Kidney tubule cell (primary cell): Measurements from ENCODE around the gene PLCB4.

Experiments
- DNase-seq: peaks from one replicate; pipeline ENCODE4 v3.0.0-alpha.2; 2018; ENCODE audit warnings: low spot score

Gene PLCB4

GRCh38 chr20:9061434-9061833 is 7.5 kb upstream of the PLCB4 start:
- DNase-seq, result no peak

- no peak for DNase-seq
Measured at GRCh38 chr20:9062066-9062465, 6.8 kb upstream of the PLCB4 start.

- DNase-seq, result peak; percentile 95
Measured at GRCh38 chr20:9066191-9066590, 2.7 kb upstream of the PLCB4 start.

GRCh38 chr20:9068233-9068801 is 570 bp upstream of the PLCB4 start:
- DNase-seq, result peak; percentile 77

GRCh38 chr20:9070304-9070703 is 1.4 kb downstream of the PLCB4 start:
- peak; percentile 49 for DNase-seq

GRCh38 chr20:9071976-9072726 is 3.3 kb downstream of the PLCB4 start:
- DNase-seq, result peak; percentile 52

GRCh38 chr20:9072861-9073500 is 4.1 kb downstream of the PLCB4 start:
- DNase-seq, result peak; percentile 72

GRCh38 chr20:9075264-9076095 is 6.6 kb downstream of the PLCB4 start:
- DNase-seq, result no peak

- DNase-seq, result no peak
Measured at GRCh38 chr20:9076440-9076839, 7.6 kb downstream of the PLCB4 start.

- no peak for DNase-seq
Measured at GRCh38 chr20:9078826-9079731, 10.2 kb downstream of the PLCB4 start.

GRCh38 chr20:9081423-9081966 is 12.6 kb downstream of the PLCB4 start:
- no peak for DNase-seq

- no peak for DNase-seq
Measured at GRCh38 chr20:9082741-9083140, 13.9 kb downstream of the PLCB4 start.

GRCh38 chr20:9087531-9088217 is 18.8 kb downstream of the PLCB4 start:
- DNase-seq, result no peak

- no peak for DNase-seq
Measured at GRCh38 chr20:9088556-9088955, 19.7 kb downstream of the PLCB4 start.

- DNase-seq, result no peak
Measured at GRCh38 chr20:9092113-9092512, 23.2 kb downstream of the PLCB4 start.

- DNase-seq, result no peak
Measured at GRCh38 chr20:9092655-9093054, 23.8 kb downstream of the PLCB4 start.

- no peak for DNase-seq
Measured at GRCh38 chr20:9093218-9093957, 24.5 kb downstream of the PLCB4 start.

- DNase-seq, result no peak
Measured at GRCh38 chr20:9099372-9099771, 30.5 kb downstream of the PLCB4 start.

- no peak for DNase-seq
Measured at GRCh38 chr20:9100691-9101090, 31.8 kb downstream of the PLCB4 start.

- no peak for DNase-seq
Measured at GRCh38 chr20:9102456-9102855, 33.6 kb downstream of the PLCB4 start.
